Superior temporal gyrus (tissue), 1 donor: ENCODE measurements around the gene MORN5.

ENCODE experiments used
- DNase-seq: peaks from one replicate; pipeline ENCODE4 v3.0.0-alpha.2; 2016; ENCODE audit errors: extremely low spot score

Gene MORN5

DNA sequence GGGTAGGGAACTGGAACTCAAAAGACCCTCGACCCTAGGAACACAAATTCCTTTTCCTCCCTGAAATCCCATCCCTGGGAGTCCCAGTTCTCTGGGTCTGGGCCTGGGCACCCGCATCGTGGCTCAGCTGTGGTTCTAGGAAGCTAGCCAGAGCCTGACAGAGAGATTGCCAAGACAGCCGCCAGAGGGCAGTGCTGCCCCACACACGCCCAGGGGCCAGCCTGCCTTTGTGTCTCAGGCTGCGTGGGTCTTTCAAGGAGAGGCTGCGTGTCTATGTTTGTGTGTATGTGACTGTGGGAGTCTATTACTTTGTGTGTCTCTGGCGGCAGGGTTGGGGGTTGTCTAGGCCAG is 34.6 kb upstream of the MORN5 start:
- peak; percentile 96 for DNase-seq

DNA sequence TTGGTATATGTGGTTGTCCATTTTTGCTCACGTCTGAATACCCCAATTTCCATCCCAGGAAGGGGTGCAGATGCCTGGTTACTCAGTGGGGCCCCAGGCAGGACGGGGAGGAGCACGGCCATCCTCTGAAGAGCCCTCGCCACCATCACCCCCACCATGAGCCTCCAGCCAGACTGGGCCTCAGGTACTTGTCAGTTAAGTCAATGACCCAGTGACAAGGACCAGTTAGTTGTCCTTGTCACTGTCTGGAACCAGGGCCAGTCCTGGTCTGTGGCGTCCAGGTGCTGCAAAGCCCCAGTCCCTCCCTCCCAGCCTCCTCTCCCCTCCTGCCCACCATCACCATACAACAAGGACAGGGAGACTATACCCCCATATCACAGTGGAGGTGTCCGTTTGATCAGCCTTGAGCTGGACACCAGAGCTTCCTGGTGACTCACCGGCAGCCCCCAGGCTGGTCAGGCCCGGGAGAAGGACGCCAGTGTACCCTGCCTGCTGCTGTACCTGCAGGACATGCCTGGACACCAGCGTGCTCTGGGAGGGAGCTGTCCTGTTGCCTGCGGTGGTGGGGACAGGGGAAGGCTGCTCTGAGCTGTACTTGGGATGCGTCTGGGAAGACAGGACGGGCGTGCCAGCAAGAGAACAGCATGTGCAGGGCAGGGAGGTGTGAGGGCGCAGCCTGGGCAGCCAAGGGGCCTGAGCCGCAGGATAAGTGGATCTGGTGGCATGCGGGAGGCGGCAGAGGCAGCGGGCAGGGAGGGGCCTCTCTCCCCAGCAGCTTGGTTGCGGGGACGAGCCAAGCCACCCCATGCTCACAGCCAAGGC is 34.0 kb upstream of the MORN5 start:
- DNase-seq, result no peak

DNA sequence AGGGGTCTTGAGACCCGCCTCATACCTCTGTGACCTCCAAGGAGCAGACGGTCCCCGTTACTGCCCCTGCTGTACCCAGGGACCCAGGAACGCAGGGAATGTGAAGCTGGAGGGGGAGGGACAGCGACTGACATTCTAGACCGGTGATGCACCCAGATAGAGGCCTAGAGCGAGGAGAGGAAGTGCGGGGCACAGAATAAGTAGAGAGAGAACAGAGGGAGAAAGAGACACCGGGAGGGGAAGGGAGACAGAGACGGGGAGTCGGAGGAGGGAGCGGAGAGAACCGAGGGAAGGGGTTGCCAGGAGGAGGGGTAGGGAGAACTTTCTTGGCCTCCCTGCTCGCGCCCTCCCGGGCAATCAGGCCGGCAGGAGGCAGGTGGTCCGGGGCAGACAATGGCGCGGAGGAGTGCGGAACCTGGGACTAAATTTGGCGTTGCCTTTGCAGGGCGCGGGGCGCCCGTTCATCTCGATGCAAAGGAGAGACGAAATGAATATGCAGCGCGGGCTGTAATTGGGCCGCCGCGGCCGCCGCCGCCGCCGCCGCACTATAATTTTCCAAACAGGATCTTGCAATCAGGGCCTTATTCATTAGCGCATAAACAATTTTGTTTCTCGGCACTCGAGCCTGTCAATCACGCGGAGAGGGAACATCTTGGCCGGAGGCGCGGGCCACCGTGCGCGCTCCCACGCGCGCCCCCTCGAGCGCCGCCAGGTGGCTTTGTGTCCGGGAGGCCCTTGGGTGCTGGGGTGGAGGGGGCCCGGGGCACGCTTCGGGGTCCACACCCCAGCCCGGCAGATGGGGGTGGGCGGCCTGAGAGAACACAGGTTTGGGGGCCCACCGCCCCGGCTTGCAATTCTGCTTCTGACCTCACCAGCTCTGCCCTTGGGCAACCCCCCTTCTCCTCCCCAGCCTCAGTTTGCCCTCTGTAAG is 33.1 kb upstream of the MORN5 start:
- DNase-seq, result no peak

DNA sequence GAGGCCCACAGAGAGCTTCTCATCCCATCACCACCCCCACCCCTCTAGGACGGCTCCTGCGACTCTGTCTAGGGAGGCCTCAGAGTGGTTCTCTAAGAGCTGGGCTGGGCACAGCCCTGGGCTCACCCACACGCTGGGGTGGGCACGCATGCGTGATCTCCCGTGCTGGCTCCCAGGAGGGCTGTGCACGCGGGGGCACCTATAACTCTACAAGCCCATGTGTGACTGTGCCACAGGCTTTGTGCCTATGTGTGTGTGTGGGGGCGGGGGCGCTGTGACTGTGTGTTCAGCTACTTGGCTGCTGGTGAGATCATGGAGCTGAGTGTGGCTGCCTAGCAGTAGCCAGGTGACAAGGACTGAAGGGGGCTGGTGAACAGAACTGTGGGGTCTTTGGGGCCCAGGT is 32.3 kb upstream of the MORN5 start:
- DNase-seq, result peak; percentile 35

DNA sequence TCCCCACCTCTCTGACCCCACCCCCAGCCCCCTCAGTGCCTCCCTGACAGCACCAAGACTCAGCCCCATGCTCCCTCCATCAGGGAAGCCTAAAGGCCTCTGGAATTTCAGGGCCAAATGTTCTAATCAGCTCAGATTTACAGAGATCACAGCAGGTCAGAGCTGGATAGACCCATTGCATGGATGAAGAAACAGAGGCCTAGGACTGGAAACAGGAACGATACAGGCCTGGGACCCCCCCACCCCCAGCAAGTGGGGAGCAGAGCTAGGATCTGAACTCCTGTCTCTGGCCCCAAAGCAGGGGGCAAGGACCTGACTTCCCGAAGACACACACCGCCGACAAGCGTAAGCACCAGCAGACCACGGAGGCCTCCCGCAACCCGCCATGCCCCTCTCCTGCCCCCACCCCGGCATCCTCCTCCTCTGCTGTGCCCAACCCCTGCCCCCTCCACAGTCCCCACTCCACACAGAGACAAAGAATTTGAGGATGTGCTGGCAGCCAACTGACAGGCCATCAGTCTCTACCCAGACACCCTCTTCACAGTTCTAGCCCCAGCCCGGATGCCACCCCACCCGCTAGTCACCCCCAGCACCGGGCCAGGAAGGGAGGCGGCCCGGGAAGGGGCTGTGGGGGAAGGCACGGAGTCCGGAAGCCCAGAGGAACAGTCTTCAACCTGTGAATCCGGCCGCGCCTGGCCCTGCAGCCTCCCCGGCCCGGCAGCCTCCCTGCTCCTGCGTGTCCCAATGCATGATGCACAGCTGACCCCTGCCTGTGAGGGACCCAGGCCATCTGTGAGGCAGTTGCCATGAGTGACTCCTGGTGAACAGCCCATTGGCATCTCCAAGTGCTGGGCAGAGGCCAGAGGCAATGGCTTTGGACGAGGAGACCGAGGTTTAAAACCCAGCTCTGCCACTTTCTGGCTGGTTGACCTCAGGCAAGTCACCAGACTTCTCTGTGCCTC is 31.4 kb upstream of the MORN5 start:
- no peak for DNase-seq

DNA sequence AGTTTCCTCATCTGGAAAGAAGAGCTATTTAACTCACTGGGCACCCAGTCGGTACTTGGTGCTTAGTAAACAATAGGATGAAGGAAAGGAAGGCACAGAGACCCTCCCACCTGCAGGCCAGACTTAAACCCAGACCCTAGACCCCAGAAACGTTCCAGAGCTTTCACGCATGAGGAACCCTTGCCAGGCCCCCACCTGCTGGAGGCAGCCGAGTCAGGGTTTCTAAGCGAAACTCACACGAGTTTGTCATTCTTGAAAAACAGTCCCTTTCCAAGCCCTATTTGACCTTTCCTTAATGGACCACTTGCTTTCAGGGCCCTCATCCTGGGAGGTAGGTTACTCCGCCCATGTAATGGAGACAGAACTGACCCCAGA is 30.8 kb upstream of the MORN5 start:
- DNase-seq, result no peak

DNA sequence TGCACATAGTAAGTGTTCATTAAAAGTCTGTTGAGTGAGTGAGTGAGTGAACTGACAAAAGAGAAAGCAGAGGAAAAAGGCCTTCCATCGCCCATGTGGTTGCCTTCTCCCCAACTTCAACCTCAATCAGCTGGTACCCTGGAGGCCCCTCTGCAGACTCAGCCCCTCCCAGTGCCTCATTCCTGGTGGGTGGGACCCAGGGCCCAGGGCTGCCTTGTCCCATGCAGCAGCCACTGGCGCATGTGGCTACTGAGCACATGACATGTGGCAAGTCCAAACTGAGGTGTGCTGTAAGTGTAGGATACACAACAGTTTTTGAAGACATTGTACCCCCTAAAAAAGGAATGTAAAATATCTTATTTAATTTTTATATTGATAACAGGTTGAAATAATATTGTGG is 29.7 kb upstream of the MORN5 start:
- DNase-seq, result no peak

DNA sequence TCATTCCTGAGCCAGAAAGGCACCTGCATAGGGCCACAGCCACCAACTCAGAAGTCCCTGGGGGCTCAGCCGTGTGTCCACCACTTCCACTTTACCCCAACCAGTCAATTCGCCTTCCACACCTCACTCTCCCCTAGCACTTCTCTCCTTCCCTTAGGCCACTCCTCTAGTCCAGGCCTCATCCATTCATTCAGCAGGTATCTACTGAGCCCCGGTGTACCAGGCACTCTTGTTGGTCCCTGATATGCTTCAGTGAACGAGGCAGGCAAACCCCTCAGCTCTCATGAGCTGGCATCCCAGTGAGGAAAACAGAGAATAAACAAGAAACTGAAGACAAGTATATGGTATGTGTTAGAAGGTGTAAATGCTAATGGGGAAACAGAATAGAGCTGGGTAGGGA is 28.9 kb upstream of the MORN5 start:
- DNase-seq, result no peak

DNA sequence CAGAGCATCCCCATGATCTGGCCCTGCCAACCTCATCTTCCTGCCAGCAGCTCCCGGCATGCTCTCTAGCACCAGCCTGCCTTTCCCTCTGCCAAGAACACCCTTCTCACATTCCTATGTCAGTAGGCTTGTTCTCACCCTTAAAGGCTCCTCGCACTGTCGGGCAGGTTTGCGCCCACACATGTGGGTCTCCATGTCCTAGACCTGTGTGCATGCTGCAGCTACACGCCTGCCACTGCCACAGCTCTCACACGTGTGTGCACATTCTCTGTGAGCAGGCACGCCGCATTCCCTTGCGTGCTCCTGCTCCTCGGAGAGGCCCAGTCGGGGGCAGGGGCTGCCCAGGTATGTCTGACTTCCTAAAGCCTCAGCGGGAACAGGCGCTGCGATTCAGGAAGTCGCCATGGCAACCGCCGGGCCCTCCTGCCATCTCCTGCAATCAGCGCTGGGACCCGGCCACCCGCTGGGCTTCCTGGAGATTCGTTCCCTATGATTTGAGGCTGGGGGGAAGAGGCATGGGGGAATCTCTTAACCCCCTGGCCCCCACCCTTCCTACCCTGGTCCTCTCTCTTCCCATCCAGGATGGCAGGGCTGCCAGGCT is 28.2 kb upstream of the MORN5 start:
- no peak for DNase-seq

DNA sequence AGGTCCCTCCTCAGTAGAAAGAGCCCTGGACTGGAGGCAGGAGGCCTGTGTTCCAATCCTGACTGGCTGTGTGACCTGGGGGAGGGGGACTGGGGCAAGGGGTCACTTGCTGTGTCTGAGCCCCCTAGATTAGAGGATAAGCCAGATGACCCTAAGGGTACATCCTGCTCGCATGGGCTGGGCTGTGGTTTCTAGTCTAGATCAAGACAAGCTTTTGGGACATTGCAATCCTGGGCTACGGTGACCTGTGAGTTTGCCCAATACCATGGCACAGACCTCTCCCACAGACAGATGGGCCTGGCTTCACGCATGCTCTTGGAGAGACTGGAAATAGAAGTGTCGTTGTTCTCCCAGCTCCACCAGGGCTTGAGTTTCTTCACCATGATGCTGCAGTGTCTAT is 27.2 kb upstream of the MORN5 start:
- no peak for DNase-seq

DNA sequence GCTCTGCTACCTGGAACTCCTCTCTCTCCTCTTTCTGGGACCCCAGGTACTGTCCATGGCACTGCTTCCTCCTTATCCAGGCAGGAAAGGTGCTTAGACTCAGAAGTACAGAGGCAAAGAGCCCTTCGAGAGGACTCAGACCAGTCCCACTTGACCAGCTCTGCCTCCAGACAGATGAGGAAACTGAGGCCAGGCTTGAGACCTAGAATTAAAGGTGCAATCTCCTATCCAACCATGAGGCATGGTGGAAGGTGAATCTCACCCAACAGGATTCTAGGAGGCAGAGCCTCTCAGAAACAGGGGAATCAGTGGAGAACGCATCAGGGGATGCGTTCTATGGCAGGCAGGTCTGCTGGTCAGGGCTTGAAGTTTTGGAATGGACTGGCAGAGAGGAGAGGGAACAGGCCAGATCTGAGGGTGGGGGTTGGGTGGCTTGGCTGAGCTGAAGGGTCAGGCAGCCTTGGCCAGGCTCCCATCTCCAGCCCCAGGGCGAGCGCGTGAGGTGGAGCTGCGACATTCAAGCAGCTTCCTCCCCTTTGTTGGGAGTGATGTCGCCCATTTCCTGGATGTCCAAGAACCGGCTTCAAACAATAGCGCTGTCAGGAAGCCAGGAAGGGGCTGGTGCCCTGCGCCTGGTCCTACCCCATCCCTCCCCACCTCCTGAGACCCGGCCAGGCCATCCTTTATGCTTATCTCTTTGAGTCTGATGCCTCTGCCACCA is 26.3 kb upstream of the MORN5 start:
- no peak for DNase-seq

DNA sequence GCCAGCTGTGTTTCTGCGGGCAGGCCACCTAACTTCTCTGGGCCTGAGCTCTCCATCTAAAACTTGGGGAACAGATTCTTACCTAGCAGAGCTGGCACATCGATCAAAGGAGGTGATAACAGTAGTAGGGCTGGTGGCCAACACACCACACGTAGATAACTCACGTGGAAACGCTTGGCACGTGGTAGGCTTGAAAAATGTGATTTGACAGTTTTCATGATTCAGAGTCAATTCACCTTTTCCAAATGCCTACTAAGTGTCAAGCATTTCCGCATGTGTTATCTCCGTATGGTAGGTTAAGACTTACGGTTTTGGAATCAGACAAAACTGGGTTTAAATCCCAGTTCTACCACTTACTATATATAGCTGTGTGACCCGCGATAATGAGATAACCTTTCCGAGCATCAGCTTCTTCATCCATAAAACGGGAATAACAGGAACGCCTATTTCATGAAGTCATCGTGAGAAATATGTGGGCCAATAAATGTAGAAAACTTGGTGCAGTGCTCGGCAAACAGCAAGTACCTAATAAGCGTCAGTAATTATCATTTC is 25.6 kb upstream of the MORN5 start:
- no peak for DNase-seq

DNA sequence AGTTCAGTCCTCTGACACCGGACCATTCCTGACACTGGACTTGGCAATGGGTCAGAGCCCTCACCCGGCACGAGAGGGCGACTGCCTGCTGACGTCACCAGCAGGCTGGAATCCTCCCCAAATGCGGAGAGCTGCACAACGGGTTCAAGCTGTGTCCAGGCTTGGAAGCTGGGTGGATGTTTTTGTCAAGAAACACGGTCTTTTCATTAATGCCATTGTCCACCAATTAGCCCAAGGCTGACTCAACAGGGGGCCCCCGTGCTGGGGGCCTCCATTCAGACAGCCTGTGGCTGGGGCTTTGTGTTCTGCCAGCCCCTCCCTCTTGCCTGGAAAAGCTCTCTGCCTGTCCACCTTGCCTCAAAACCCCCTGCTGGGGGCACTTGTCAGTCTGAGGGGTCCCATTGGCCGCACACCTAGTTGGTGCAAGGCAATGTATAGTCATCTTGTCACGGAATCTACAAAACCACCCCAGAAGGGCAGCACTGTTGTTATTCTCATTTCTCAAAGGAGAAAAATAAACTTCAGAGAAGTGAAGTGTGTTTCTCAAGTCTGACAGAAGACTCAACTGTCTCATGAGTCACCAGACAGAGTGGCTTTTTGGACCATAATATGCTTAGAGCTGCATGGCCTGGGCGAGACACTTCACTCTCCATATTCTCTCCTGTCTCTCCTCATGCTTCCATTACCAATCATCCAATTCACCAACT is 24.7 kb upstream of the MORN5 start:
- no peak for DNase-seq

DNA sequence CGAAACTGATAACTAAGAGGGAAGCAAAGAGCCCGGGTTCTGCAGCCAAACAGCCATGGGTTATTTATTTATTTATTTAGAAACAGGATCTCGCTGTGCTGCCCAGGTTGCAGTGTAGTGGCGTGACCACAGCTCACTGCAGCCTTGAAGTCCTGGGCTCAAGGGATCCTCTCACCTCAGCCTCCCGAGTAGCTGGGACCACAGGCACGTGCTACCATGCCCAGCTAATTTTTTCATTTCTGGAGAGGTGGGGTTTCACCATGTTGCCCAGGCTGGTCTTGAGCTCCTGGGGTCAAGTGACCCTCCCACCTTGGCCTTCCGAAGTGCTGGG is 24.2 kb upstream of the MORN5 start:
- no peak for DNase-seq

DNA sequence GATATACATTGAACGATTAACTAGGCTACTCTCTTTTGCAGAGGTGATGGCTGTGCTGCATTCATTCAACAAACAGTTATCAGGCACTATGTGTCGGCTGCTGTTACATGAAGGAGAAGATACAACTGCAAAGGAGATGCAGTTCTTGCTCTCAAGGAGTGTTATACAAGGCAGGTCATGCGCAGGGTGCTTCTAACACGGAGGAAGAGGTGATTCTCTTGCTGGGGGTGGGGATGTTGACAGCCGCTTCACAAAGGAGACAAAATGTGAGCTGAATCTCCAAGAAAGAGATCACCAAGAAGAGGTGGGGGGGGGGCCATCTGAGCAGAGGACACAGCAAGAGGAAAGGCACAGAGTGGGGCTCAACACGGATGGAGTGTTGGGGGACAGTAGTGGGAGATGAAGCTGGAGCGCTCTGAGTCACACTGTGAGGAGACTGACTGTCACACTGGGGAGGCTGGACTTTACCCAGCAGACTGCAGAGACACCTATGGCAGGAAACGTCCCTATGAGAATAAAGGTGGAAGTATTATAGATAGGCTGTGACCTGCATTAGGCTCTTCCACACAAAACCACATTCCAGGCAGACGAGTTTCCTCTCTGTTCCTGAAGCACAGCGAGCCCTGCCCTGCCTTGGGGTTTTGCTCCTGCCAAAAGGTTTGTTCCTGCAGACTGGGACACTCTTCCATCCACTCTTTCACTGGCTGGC is 21.0 kb upstream of the MORN5 start:
- no peak for DNase-seq

DNA sequence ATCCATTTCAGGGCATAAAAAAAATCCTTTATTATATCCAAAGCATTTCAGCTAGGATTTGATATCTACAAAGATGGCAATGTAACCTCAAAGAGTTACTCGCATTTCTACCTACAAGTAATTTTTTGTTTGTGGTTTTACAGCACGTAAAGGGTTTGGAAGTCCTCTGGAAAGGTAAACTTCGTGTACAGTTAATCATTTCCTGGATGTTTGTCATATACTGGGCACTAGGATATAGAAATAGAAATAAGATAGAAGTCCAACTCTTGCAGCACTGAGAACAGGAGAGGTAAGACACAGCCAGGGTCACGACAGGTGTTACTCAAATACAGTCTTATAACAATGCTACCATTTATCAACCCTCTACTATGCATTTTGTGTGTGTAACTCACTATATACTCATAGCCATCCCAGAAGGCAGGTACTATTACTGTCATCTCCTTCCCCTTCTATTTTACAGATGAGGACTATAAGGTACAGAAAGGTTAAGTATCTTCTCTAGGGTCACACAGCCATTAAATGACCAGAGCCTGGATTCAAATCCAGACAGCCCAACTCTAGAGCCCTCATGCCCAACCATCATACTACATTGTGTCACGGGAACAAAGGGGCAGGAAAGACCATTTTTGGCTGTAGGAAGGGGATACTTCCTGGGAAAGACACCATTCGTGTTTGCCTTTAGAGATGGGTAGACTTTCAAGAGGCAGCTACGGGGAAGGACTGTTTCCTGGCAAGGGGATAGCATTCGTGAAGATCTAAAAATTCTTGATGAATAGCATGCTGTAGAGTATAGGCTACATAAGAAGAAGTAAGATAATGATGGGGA is 19.1 kb upstream of the MORN5 start:
- DNase-seq, result no peak

DNA sequence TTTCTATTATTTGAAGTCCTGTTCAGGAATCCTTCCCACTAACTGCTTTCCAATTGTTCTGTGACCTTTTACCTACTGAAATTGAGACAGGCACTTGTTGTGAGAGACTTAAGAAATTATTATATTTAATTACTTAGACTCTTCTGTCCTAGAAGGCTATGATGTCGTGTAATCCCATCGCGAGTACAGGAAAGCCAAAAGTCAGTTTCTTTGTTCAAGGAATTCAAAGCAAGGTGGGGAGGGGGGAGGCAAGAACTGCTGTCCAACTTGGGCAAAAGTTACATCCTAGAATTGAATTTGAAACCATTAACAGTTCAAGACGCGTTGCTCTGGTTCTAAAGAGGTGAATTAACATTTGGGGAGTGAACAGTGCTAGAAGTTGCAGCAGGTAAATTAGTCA is 18.0 kb upstream of the MORN5 start:
- DNase-seq, result no peak

DNA sequence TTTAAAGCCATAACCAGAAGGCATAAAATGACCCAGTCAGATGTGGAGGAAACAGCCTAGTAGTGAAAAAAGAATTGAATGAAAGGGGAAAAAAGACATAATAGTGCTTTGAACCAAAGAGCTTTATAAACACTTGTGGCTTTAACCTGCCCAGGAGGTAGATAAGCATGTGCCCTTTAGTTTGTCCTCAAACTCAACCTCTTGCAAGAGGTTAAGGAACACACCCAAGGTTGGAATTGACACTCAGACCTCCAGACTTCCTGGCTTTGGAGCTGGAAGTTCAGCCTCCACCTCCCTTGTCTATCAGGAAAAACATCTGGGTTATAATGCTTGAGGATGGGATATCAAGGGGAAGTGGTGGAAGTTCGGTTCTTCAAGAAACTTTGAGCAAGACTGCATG is 16.4 kb upstream of the MORN5 start:
- no peak for DNase-seq
